ENCODE results near the gene PLCG2. TPM values are rescaled to one million over a fixed set of nuclear protein-coding genes. Genes with fewer than 3 reads are reported as not detected.

Gene PLCG2
- total and polyA plus RNA-seq, 7 donors = 1.6 to 24.8 (median 3.6) TPM

- intact Hi-C loops (cut with DNase I) = no loop called here
- H3K4me1 ChIP-seq = no peaks in the 10 kb centered on the region
- TF ChIP-seq CTCF (IDR thresholded peaks at IDR 0.05) (no peak), POLR2AphosphoS5 (IDR thresholded peaks at IDR 0.05) (no peak), EP300 (IDR thresholded peaks at IDR 0.05) (no peak), POLR2A (IDR thresholded peaks at IDR 0.05) (no peak)
- 55 to 73% methylated on average over 10 of the region's 10 CpGs for WGBS, 2 donors
- peaks cover 0 to 4% (median 0%) of the 10 kb centered on the region in 3 donors for H3K27me3 ChIP-seq
- H3K36me3 ChIP-seq = no peaks in the 10 kb centered on the region
- no peak overlapping the region for H3K27ac ChIP-seq
- no peak overlapping the region for H3K4me3 ChIP-seq
- peaks cover 0 to 5% (median 0%) of the 10 kb centered on the region in 4 donors for H3K9me3 ChIP-seq
- peak; percentile 10 for DNase-seq
Observed at GRCh38 chr16:81850197-81850944, 71.3 kb downstream of the PLCG2 start.

- Histone ChIP-seq H3K27ac (no peak overlapping the region), H3K4me3 (no peak overlapping the region), H3K27me3 (no peaks in the 10 kb centered on the region), H3K36me3 (no peaks in the 10 kb centered on the region), H3K4me1 (no peaks in the 10 kb centered on the region), H3K9me3 (no peaks in the 10 kb centered on the region)
- intact Hi-C loops (cut with DNase I) = no loop called here
- TF ChIP-seq POLR2A (IDR thresholded peaks at IDR 0.05) = no peak
- TF ChIP-seq POLR2AphosphoS5 (IDR thresholded peaks at IDR 0.05) = no peak
- TF ChIP-seq CTCF (IDR thresholded peaks at IDR 0.05) = no peak
- no peak for TF ChIP-seq EP300 (IDR thresholded peaks at IDR 0.05)
- no peak for DNase-seq
- 56 to 86% methylated on average over 2 of the region's 2 CpGs for WGBS, 2 donors
Observed at GRCh38 chr16:81852347-81852746, 73.3 kb downstream of the PLCG2 start.

- Histone ChIP-seq H3K36me3 (no peaks in the 10 kb centered on the region), H3K4me1 (no peaks in the 10 kb centered on the region), H3K27me3 (no peaks in the 10 kb centered on the region), H3K9me3 (no peaks in the 10 kb centered on the region), H3K4me3 (no peak overlapping the region), H3K27ac (no peak overlapping the region)
- no peak for DNase-seq
- intact Hi-C loops (cut with DNase I) = no loop called here
- no peak for TF ChIP-seq POLR2A (IDR thresholded peaks at IDR 0.05)
- TF ChIP-seq POLR2AphosphoS5 (IDR thresholded peaks at IDR 0.05) = no peak
- no peak for TF ChIP-seq CTCF (IDR thresholded peaks at IDR 0.05)
- 71 to 82% methylated on average over 8 of the region's 8 CpGs for WGBS, 2 donors
Observed at GRCh38 chr16:81855552-81856153, 76.6 kb downstream of the PLCG2 start.

GRCh38 chr16:81860287-81861266 is 81.5 kb downstream of the PLCG2 start:
- H3K36me3 ChIP-seq = no peaks in the 10 kb centered on the region
- peaks cover 0 to 23% (median 0%) of the 10 kb centered on the region in 3 donors for H3K27me3 ChIP-seq
- no peaks in the 10 kb centered on the region for H3K9me3 ChIP-seq
- H3K4me3 ChIP-seq = no peak overlapping the region
- no peak for DNase-seq
- no peak for TF ChIP-seq CTCF (IDR thresholded peaks at IDR 0.05)
- no peak for TF ChIP-seq POLR2AphosphoS5 (IDR thresholded peaks at IDR 0.05)
- no peak for TF ChIP-seq POLR2A (IDR thresholded peaks at IDR 0.05)
- TF ChIP-seq EP300 (IDR thresholded peaks at IDR 0.05) = no peak
- no peaks in the 10 kb centered on the region for H3K4me1 ChIP-seq
- intact Hi-C loops (cut with DNase I) = no loop called here
- 67 to 83% methylated on average over 18 of the region's 18 CpGs for WGBS, 2 donors
- H3K27ac ChIP-seq = peak overlapping the region in 1 of 4 donors; percentile 57
